ENCODE results near the gene EFNA5. TPM values are rescaled to one million over a fixed set of nuclear protein-coding genes. Genes with fewer than 3 reads are reported as not detected.
A peak's percentile ranks its signal among the peaks of the same experiment; 100 is the strongest.

Gene EFNA5
- total and polyA plus RNA-seq, 7 donors: 0.32 to 5.4 (median 2.1) TPM

GRCh38 chr5:107467137-107467932 is 203.4 kb downstream of the EFNA5 start:
- Histone ChIP-seq H3K9me3 (no peaks in the 10 kb centered on the region), H3K27me3 (ENCODE audit: insufficient read depth in 3 of 3, low read length in 2 of 3) (no peaks in the 10 kb centered on the region), H3K36me3 (ENCODE audit: insufficient read depth in 1 of 2, low read depth in 1 of 2) (no peaks in the 10 kb centered on the region), H3K4me3 (no peak overlapping the region), H3K4me1 (no peaks in the 10 kb centered on the region), H3K27ac (no peak overlapping the region)
- DNase-seq (no peak), ATAC-seq (no peak)
- 84 to 86% (median 84%) methylated on average over 5 of the region's 5 CpGs for WGBS, 3 donors
- intact Hi-C loops (cut with DNase I): no loop called here
- TF ChIP-seq, protein P1, sequence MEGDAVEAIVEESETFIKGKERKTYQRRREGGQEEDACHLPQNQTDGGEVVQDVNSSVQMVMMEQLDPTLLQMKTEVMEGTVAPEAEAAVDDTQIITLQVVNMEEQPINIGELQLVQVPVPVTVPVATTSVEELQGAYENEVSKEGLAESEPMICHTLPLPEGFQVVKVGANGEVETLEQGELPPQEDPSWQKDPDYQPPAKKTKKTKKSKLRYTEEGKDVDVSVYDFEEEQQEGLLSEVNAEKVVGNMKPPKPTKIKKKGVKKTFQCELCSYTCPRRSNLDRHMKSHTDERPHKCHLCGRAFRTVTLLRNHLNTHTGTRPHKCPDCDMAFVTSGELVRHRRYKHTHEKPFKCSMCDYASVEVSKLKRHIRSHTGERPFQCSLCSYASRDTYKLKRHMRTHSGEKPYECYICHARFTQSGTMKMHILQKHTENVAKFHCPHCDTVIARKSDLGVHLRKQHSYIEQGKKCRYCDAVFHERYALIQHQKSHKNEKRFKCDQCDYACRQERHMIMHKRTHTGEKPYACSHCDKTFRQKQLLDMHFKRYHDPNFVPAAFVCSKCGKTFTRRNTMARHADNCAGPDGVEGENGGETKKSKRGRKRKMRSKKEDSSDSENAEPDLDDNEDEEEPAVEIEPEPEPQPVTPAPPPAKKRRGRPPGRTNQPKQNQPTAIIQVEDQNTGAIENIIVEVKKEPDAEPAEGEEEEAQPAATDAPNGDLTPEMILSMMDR (IDR thresholded peaks at IDR 0.05): no peak

- ATAC-seq: peak in 2 of 4 donors; percentile 50 to 63
- no peak for DNase-seq
- TF ChIP-seq, protein P1 (IDR thresholded peaks at IDR 0.05): no peak
- Histone ChIP-seq H3K4me3 (no peak overlapping the region), H3K4me1 (no peaks in the 10 kb centered on the region), H3K36me3 (ENCODE audit: insufficient read depth in 1 of 2, low read depth in 1 of 2) (no peaks in the 10 kb centered on the region), H3K27me3 (ENCODE audit: insufficient read depth in 3 of 3, low read length in 2 of 3) (no peaks in the 10 kb centered on the region), H3K9me3 (no peaks in the 10 kb centered on the region), H3K27ac (no peak overlapping the region)
- 47 to 59% (median 58%) methylated on average over 10 of the region's 10 CpGs for WGBS, 3 donors
- intact Hi-C loops (cut with DNase I): no loop called here
Measured at GRCh38 chr5:107466233-107466769, 204.4 kb downstream of the EFNA5 start.

GRCh38 chr5:107464876-107465275 is 205.9 kb downstream of the EFNA5 start:
- H3K27ac ChIP-seq: no peak overlapping the region
- DNase-seq: no peak
- no peaks in the 10 kb centered on the region for H3K4me1 ChIP-seq
- no peak overlapping the region for H3K4me3 ChIP-seq
- WGBS, 3 donors: 85 to 87% (median 85%) methylated on average over 8 of the region's 8 CpGs
- H3K36me3 ChIP-seq (ENCODE audit: insufficient read depth in 1 of 2, low read depth in 1 of 2): no peaks in the 10 kb centered on the region
- no peaks in the 10 kb centered on the region for H3K9me3 ChIP-seq
- intact Hi-C loops (cut with DNase I): no loop called here
- TF ChIP-seq, protein P1 (IDR thresholded peaks at IDR 0.05): no peak
- ATAC-seq: no peak
- no peaks in the 10 kb centered on the region for H3K27me3 ChIP-seq (ENCODE audit: insufficient read depth in 3 of 3, low read length in 2 of 3)

DNA sequence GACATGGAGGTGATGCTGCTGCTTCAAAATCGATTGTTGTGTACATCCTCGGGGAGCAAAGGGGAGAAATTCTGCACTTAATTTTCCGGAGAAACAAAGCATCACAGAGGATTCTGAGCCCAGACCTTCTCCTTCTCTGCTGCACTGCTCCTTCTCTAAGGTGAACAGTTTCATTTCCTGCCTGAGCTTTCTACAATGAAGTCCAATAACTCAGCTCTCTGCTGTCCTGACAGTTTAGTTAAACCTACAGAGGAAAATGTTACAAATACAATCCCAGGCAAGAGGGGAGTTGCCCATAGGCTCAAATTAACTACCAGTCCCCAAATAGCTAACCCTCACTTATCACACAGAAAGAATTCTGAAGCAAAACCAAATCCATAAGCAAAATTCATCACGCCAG is 206.3 kb downstream of the EFNA5 start:
- Histone ChIP-seq H3K27ac (no peak overlapping the region), H3K27me3 (ENCODE audit: insufficient read depth in 3 of 3, low read length in 2 of 3) (no peaks in the 10 kb centered on the region), H3K4me3 (no peak overlapping the region), H3K4me1 (no peaks in the 10 kb centered on the region), H3K36me3 (ENCODE audit: insufficient read depth in 1 of 2, low read depth in 1 of 2) (no peaks in the 10 kb centered on the region), H3K9me3 (no peaks in the 10 kb centered on the region)
- intact Hi-C loops (cut with DNase I): no loop called here
- DNase-seq: no peak
- TF ChIP-seq, protein P1 (IDR thresholded peaks at IDR 0.05): no peak
- ATAC-seq: no peak
- 74 to 80% (median 76%) methylated on average over 4 of the region's 4 CpGs for WGBS, 3 donors

Data from psoas muscle (tissue), 8 donors.